Neuronal stem cell (in vitro differentiated cells): ENCODE data around the gene FRMD4B.

Source experiments
- DNase-seq: peaks from one replicate; pipeline ENCODE4 v3.0.0-alpha.2; 2013; ENCODE audit warnings: low spot score
- H2AFZ ChIP-seq: one replicate; pipeline ENCODE4 v1.6.1; 2013; ENCODE audit warnings: mild to moderate bottlenecking, low read length, inconsistent platforms
- H2AK5ac ChIP-seq: 2 replicates; pipeline ENCODE4 v1.6.1; 2013; ENCODE audit warnings: low read depth, mild to moderate bottlenecking, inconsistent platforms, low read length, moderate library complexity, mixed read lengths
- H2BK120ac ChIP-seq: 2 replicates; pipeline ENCODE4 v1.6.1; 2013; ENCODE audit warnings: low read depth, mild to moderate bottlenecking, inconsistent platforms, low read length, moderate library complexity, mixed read lengths
- H2BK12ac ChIP-seq: one replicate; pipeline ENCODE4 v1.6.1; 2013; ENCODE audit warnings: low read length, inconsistent platforms
- H2BK15ac ChIP-seq: 2 replicates; pipeline ENCODE4 v1.6.1; 2013; ENCODE audit warnings: mild to moderate bottlenecking, low read length, inconsistent platforms, mixed read lengths
- H2BK5ac ChIP-seq: one replicate; pipeline ENCODE4 v1.6.1; 2013; ENCODE audit warnings: inconsistent platforms, mild to moderate bottlenecking, low read length, moderate library complexity
- H3K14ac ChIP-seq: one replicate; pipeline ENCODE4 v1.6.1; 2013; ENCODE audit warnings: low read length, inconsistent platforms
- H3K18ac ChIP-seq: 2 replicates; pipeline ENCODE4 v1.6.1; 2013; ENCODE audit warnings: low read length, inconsistent platforms
- H3K23ac ChIP-seq: 2 replicates; pipeline ENCODE4 v1.6.1; 2013; ENCODE audit warnings: low read depth, mild to moderate bottlenecking, mixed read lengths, low read length, inconsistent platforms; ENCODE audit not compliant: poor library complexity
- H3K27ac ChIP-seq: replicated peaks from 3 replicates; pipeline ENCODE4 v1.5.1; 2013; ENCODE audit warnings: low read length, inconsistent platforms
- H3K27me3 ChIP-seq, 3 experiments: 2 replicates each; pipeline ENCODE4 v1.6.1; 2013; ENCODE audit warnings: low read length in 3 of 3, mild to moderate bottlenecking in 2 of 3, inconsistent platforms in 1 of 3, low read depth in 1 of 3, mixed read lengths in 1 of 3, moderate library complexity in 1 of 3; ENCODE audit not compliant: control insufficient read depth in 3 of 3, insufficient read depth in 3 of 3
- H3K36me3 ChIP-seq, 2 donors: replicated peaks in 1 of 2; 2 replicates each; pipeline ENCODE4 v1.6.1; 2013; ENCODE audit warnings: low read length in 2 of 2; ENCODE audit not compliant: control insufficient read depth in 2 of 2, insufficient read depth in 2 of 2
- H3K4ac ChIP-seq: 2 replicates; pipeline ENCODE4 v1.6.1; 2013; ENCODE audit warnings: inconsistent platforms, mild to moderate bottlenecking, low read length, moderate library complexity
- H3K4me1 ChIP-seq, 2 donors: 1 replicate in 1 of 2; 2 replicates in 1 of 2; pipeline ENCODE4 v1.6.1; 2013; ENCODE audit warnings: low read length in 2 of 2, low read depth in 1 of 2; ENCODE audit not compliant: control insufficient read depth in 2 of 2, insufficient read depth in 1 of 2
- H3K4me2 ChIP-seq: one replicate; pipeline ENCODE4 v1.6.1; 2013; ENCODE audit warnings: mild to moderate bottlenecking, low read length, inconsistent platforms; ENCODE audit not compliant: insufficient read depth, poor library complexity, severe bottlenecking
- H3K4me3 ChIP-seq, 2 donors: 2 replicates each; pipeline ENCODE4 v1.5.1; 2013; ENCODE audit warnings: low read length in 2 of 2, mild to moderate bottlenecking in 2 of 2, inconsistent platforms in 1 of 2, moderate library complexity in 1 of 2
- H3K79me1 ChIP-seq: one replicate; pipeline ENCODE4 v1.6.1; 2013; ENCODE audit warnings: low read depth, mild to moderate bottlenecking, inconsistent platforms, low read length, moderate library complexity
- H3K9ac ChIP-seq: one replicate; pipeline ENCODE4 v1.6.1; 2013; ENCODE audit warnings: mild to moderate bottlenecking, low read depth, low read length, inconsistent platforms; ENCODE audit not compliant: poor library complexity
- H3K9me3 ChIP-seq, 2 donors: replicated peaks in 1 of 2; 2 replicates each; pipeline versions ENCODE3 to v1.6.1; 2013; ENCODE audit warnings: low read length in 2 of 2, mild to moderate bottlenecking in 2 of 2, inconsistent platforms in 1 of 2, low read depth in 1 of 2, mixed read lengths in 1 of 2, moderate library complexity in 1 of 2; ENCODE audit not compliant: control insufficient read depth in 2 of 2, insufficient read depth in 1 of 2
- H4K8ac ChIP-seq: one replicate; pipeline ENCODE4 v1.6.1; 2013; ENCODE audit warnings: low read depth, mild to moderate bottlenecking, inconsistent platforms, low read length, moderate library complexity
- H4K91ac ChIP-seq: one replicate; pipeline ENCODE4 v1.6.1; 2013; ENCODE audit warnings: low read length, low read depth, mild to moderate bottlenecking, inconsistent platforms; ENCODE audit not compliant: poor library complexity
- WGBS, 2 donors: extraction: QIAGEN DNeasy Blood & Tissue Kit; methylation state at CpG; one replicate each; pipeline ENCODE4 v1.1.7; 2013; ENCODE audit warnings: missing lambda C conversion rate in 2 of 2, mixed read lengths in 1 of 2; ENCODE audit not compliant: insufficient read length in 2 of 2, insufficient replicate concordance in 1 of 2; ENCODE audit errors: extremely low coverage in 2 of 2; 5-methylcytosine and 5-hydroxymethylcytosine counted together

Gene FRMD4B

GRCh38 chr3:69326855-69327300 lies 59.0 kb downstream of the FRMD4B start:
- H4K91ac ChIP-seq = no peak overlapping the region
- no peaks in the 10 kb centered on the region for H3K27me3 ChIP-seq
- H2BK12ac ChIP-seq = no peak overlapping the region
- no CpG with 5 or more reads among the region's 4 CpGs for WGBS, 2 donors
- H3K36me3 ChIP-seq = no peaks in the 10 kb centered on the region
- no peak overlapping the region for H2AK5ac ChIP-seq
- no peak overlapping the region for H3K9ac ChIP-seq
- no peak overlapping the region for H3K27ac ChIP-seq
- no peak overlapping the region for H2BK15ac ChIP-seq
- no peak overlapping the region for H2BK5ac ChIP-seq
- H3K18ac ChIP-seq = no peak overlapping the region
- H3K23ac ChIP-seq = no peak overlapping the region
- H3K9me3 ChIP-seq = no peaks in the 10 kb centered on the region
- no peak overlapping the region for H3K4me2 ChIP-seq
- H2BK120ac ChIP-seq = no peak overlapping the region
- no peak overlapping the region for H2AFZ ChIP-seq
- no peaks in the 10 kb centered on the region for H3K79me1 ChIP-seq
- no peaks in the 10 kb centered on the region for H3K4me1 ChIP-seq
- H3K4me3 ChIP-seq = no peak overlapping the region
- no peak overlapping the region for H3K14ac ChIP-seq
- no peak overlapping the region for H4K8ac ChIP-seq
- DNase-seq = no peak
- no peak overlapping the region for H3K4ac ChIP-seq

- Histone ChIP-seq H3K27me3 (no peaks in the 10 kb centered on the region), H3K36me3 (no peaks in the 10 kb centered on the region), H2BK12ac (no peak overlapping the region), H4K91ac (no peak overlapping the region), H3K27ac (no peak overlapping the region), H2AFZ (no peak overlapping the region), H4K8ac (no peak overlapping the region), H3K4ac (no peak overlapping the region), H2BK120ac (no peak overlapping the region), H3K9ac (no peak overlapping the region), H3K4me2 (no peak overlapping the region), H2BK5ac (no peak overlapping the region), H3K79me1 (no peaks in the 10 kb centered on the region), H3K23ac (no peak overlapping the region), H3K14ac (no peak overlapping the region), H3K4me3 (no peak overlapping the region), H3K18ac (no peak overlapping the region), H3K9me3 (no peaks in the 10 kb centered on the region), H2AK5ac (no peak overlapping the region), H3K4me1 (no peaks in the 10 kb centered on the region), H2BK15ac (no peak overlapping the region)
- no peak for DNase-seq
- no CpG with 5 or more reads among the region's 2 CpGs for WGBS, 2 donors
These were observed 60.7 kb downstream of the FRMD4B start for GRCh38 chr3:69325151-69325550.

- H2BK5ac ChIP-seq = no peak overlapping the region
- H3K18ac ChIP-seq = no peak overlapping the region
- H3K27me3 ChIP-seq = no peaks in the 10 kb centered on the region
- H3K23ac ChIP-seq = no peak overlapping the region
- no peak overlapping the region for H3K14ac ChIP-seq
- H3K4me1 ChIP-seq = no peaks in the 10 kb centered on the region
- no peaks in the 10 kb centered on the region for H3K36me3 ChIP-seq
- no peak overlapping the region for H3K9ac ChIP-seq
- no peak overlapping the region for H4K8ac ChIP-seq
- H2BK12ac ChIP-seq = no peak overlapping the region
- H4K91ac ChIP-seq = no peak overlapping the region
- no peak overlapping the region for H3K27ac ChIP-seq
- H3K4ac ChIP-seq = no peak overlapping the region
- H2AFZ ChIP-seq = no peak overlapping the region
- no peak overlapping the region for H3K4me2 ChIP-seq
- H3K79me1 ChIP-seq = no peaks in the 10 kb centered on the region
- WGBS, 2 donors = no CpG with 5 or more reads among the region's 7 CpGs
- H2AK5ac ChIP-seq = no peak overlapping the region
- no peak for DNase-seq
- no peaks in the 10 kb centered on the region for H3K9me3 ChIP-seq
- H3K4me3 ChIP-seq = no peak overlapping the region
- H2BK15ac ChIP-seq = no peak overlapping the region
- no peak overlapping the region for H2BK120ac ChIP-seq
These were observed 61.4 kb downstream of the FRMD4B start for GRCh38 chr3:69324362-69325025.

GRCh38 chr3:69323941-69324340 lies 61.9 kb downstream of the FRMD4B start:
- no CpG with 5 or more reads among the region's 1 CpG for WGBS, 2 donors
- Histone ChIP-seq H3K14ac (no peak overlapping the region), H2BK5ac (no peak overlapping the region), H3K18ac (no peak overlapping the region), H3K27ac (no peak overlapping the region), H3K4ac (no peak overlapping the region), H3K27me3 (no peaks in the 10 kb centered on the region), H3K9ac (no peak overlapping the region), H3K36me3 (no peaks in the 10 kb centered on the region), H3K4me3 (no peak overlapping the region), H3K79me1 (no peaks in the 10 kb centered on the region), H2BK120ac (no peak overlapping the region), H3K9me3 (no peaks in the 10 kb centered on the region), H4K91ac (no peak overlapping the region), H2BK12ac (no peak overlapping the region), H3K4me2 (no peak overlapping the region), H3K23ac (no peak overlapping the region), H2AK5ac (no peak overlapping the region), H2AFZ (no peak overlapping the region), H3K4me1 (no peaks in the 10 kb centered on the region), H4K8ac (no peak overlapping the region), H2BK15ac (no peak overlapping the region)
- no peak for DNase-seq
